ENCODE data around the gene ADTRP. TPM values are rescaled to one million over a fixed set of nuclear protein-coding genes. Genes with fewer than 3 reads are reported as not detected.

The ADTRP gene
- total and polyA plus RNA-seq, 2 experiments from 2014 or later = not detected

DNA sequence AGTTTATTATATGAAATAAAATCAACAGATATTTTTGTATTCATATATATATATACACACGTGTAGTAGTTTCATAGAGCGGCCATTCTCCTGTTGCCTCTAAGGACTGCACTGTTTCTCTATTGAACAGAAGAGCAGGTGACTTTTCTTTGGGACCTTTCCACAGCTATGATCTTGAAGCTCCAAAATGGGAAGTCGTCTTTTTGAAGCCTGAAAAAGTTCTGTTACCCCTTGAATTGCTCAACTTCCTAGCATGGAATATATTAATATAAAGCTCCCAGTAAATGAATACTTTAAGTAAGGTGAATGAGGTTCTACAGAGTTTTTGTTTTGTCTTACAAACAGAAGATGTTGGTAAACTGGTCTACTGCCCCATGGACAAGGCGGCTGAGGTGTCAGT, 42.2 kb upstream of the ADTRP start:
- DNase-seq (ENCODE audit: low read depth in 1 of 2, low spot score in 1 of 2) = no peak
- no peak overlapping the region for H3K4me3 ChIP-seq
- H3K4me1 ChIP-seq (ENCODE audit: low read depth) = peaks cover 8% of the 10 kb centered on the region
- TF ChIP-seq, protein P1, sequence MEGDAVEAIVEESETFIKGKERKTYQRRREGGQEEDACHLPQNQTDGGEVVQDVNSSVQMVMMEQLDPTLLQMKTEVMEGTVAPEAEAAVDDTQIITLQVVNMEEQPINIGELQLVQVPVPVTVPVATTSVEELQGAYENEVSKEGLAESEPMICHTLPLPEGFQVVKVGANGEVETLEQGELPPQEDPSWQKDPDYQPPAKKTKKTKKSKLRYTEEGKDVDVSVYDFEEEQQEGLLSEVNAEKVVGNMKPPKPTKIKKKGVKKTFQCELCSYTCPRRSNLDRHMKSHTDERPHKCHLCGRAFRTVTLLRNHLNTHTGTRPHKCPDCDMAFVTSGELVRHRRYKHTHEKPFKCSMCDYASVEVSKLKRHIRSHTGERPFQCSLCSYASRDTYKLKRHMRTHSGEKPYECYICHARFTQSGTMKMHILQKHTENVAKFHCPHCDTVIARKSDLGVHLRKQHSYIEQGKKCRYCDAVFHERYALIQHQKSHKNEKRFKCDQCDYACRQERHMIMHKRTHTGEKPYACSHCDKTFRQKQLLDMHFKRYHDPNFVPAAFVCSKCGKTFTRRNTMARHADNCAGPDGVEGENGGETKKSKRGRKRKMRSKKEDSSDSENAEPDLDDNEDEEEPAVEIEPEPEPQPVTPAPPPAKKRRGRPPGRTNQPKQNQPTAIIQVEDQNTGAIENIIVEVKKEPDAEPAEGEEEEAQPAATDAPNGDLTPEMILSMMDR (IDR thresholded peaks at IDR 0.05; ENCODE audit: low read depth, low read length) = no peak
- no peaks in the 10 kb centered on the region for H3K9me3 ChIP-seq (ENCODE audit: low read depth)
- H3K36me3 ChIP-seq = no peaks in the 10 kb centered on the region
- no peak overlapping the region for H3K27ac ChIP-seq
- H3K27me3 ChIP-seq = peaks cover 6% of the 10 kb centered on the region

DNA sequence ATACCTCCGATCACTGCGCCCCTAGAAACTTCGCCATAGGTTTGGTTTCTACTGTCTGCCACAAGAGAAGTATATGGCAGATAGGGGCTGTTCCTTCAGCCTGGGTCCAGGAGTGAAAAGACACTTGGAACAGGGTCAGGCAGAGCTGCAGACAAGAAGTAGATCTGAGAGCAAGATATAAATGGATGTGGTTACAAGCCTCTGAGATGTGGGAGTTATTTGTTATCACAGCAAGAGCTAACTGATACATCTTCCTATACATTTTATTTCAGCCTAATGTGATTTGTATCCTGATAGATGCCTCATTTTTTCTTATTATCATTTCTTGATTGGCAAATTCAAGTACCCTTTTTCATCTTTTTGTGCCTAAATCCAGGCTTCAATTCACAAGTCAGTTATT, 40.9 kb upstream of the ADTRP start:
- Histone ChIP-seq H3K4me1 (ENCODE audit: low read depth) (peaks cover 11% of the 10 kb centered on the region), H3K27ac (no peak overlapping the region), H3K36me3 (no peaks in the 10 kb centered on the region), H3K9me3 (ENCODE audit: low read depth) (no peaks in the 10 kb centered on the region), H3K27me3 (peaks cover 6% of the 10 kb centered on the region), H3K4me3 (no peak overlapping the region)
- DNase-seq (ENCODE audit: low read depth in 1 of 2, low spot score in 1 of 2) = no peak
- TF ChIP-seq, protein P1 (IDR thresholded peaks at IDR 0.05; ENCODE audit: low read depth, low read length) = no peak

DNA sequence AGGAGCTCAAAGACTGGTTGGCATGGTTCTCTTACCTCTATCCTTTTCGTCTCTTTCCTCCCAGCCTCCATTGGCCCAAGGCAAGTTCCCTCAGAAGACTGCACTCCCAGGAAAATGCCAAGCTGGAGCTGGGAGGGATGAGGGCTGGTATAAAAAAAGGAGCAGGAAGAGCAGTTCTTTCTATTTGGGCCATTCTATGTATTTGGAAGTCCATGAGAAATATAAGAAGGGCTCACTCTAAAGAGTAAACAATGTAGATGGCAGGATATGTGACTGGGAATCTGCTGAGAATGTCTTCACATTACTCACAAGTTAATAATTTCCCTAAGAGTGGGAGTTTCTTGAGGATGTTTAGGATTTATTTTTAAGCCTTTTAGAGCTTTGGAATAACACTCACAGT, 36.6 kb upstream of the ADTRP start:
- Histone ChIP-seq H3K9me3 (ENCODE audit: low read depth) (no peaks in the 10 kb centered on the region), H3K27ac (no peak overlapping the region)
- TF ChIP-seq, protein P1 (IDR thresholded peaks at IDR 0.05; ENCODE audit: low read depth, low read length) = no peak

DNA sequence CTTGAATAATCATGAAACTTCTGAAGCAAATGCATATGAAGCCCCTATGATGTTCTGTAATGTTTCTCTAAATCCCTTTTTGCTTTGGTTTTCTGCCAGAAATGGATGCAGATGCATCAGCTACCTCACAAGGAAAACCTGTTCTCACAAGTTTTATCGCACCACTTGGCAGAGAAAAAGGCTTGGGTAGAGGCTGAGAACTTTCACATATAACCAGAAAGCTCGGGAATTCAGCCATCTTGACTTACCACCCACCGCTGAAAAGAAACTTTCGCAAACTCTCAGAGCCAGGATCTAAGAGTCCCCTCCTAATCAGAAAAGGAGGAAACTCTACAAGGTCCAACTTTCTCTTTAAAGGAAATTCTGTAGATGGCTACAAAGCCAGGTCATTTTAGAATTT, 36.2 kb upstream of the ADTRP start:
- Histone ChIP-seq H3K4me1 (ENCODE audit: low read depth) (peaks cover 6% of the 10 kb centered on the region), H3K27me3 (no peaks in the 10 kb centered on the region), H3K27ac (no peak overlapping the region), H3K36me3 (no peaks in the 10 kb centered on the region), H3K9me3 (ENCODE audit: low read depth) (no peaks in the 10 kb centered on the region), H3K4me3 (no peak overlapping the region)
- DNase-seq (ENCODE audit: low read depth in 1 of 2, low spot score in 1 of 2) = no peak
- TF ChIP-seq, protein P1 (IDR thresholded peaks at IDR 0.05; ENCODE audit: low read depth, low read length) = no peak

More for the DNA sequence above, 36.6 kb upstream of the ADTRP start:
- Histone ChIP-seq H3K36me3 (no peaks in the 10 kb centered on the region), H3K4me3 (no peak overlapping the region), H3K27me3 (peaks cover 4% of the 10 kb centered on the region), H3K4me1 (ENCODE audit: low read depth) (peaks cover 6% of the 10 kb centered on the region)
- DNase-seq (ENCODE audit: low read depth in 1 of 2, low spot score in 1 of 2) = peak in 1 of 2 donors; percentile 12

DNA sequence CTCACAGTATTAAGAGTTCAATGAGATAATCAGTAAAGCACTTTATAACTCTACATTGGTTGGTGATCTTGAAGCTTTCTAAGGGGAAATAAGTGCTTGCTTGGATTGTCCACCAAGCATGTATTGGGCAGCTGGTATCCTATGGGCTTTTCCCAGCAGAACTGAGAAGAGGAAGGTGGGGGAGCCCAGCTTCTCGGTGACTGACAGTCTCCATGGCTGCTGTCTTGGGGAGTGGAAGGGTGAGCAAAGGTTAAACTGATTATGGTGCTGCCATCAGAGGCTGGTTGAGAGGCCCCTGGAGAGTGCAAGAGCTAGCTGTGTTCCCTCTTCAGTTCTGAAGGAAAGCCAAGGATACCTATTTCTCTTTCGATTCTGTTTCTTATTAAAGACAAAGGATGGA, 35.5 kb upstream of the ADTRP start:
- H3K4me1 ChIP-seq (ENCODE audit: low read depth) = peaks cover 6% of the 10 kb centered on the region
- no peaks in the 10 kb centered on the region for H3K36me3 ChIP-seq
- H3K9me3 ChIP-seq (ENCODE audit: low read depth) = no peaks in the 10 kb centered on the region
- TF ChIP-seq, protein P1 (IDR thresholded peaks at IDR 0.05; ENCODE audit: low read depth, low read length) = no peak
- no peak overlapping the region for H3K27ac ChIP-seq
- peak in 1 of 2 donors; percentile 18 for DNase-seq (ENCODE audit: low read depth in 1 of 2, low spot score in 1 of 2)
- H3K27me3 ChIP-seq = no peaks in the 10 kb centered on the region
- no peak overlapping the region for H3K4me3 ChIP-seq

DNA sequence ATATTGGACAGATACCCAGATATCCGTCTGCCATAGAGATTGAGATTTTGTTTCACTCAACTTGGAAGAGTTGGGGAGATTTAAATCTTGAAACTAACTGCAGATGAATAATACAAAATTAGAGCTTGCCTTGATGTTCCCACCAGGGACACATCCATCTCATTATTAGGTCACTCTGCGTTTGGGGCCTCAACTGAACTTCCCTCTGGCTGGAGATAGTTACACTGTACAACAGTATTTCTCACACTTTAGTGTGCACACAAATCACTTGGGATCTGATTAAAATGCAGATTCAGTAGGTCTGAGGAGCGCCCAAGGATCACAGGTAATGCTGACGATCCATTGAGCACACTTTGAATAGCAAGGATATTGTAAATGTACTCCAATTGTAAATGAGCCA, 35.0 kb upstream of the ADTRP start:
- no peaks in the 10 kb centered on the region for H3K9me3 ChIP-seq (ENCODE audit: low read depth)
- DNase-seq (ENCODE audit: low read depth in 1 of 2, low spot score in 1 of 2) = no peak
- H3K4me3 ChIP-seq = no peak overlapping the region
- no peaks in the 10 kb centered on the region for H3K27me3 ChIP-seq
- peaks cover 6% of the 10 kb centered on the region for H3K4me1 ChIP-seq (ENCODE audit: low read depth)
- H3K27ac ChIP-seq = no peak overlapping the region
- TF ChIP-seq, protein P1 (IDR thresholded peaks at IDR 0.05; ENCODE audit: low read depth, low read length) = no peak
- H3K36me3 ChIP-seq = no peaks in the 10 kb centered on the region
